Activated B cell treated with CpG ODN at 0.5 μM for 24 hours (primary cell): ENCODE data around the gene CAND1. TPM values are rescaled to one million over a fixed set of nuclear protein-coding genes. Genes with fewer than 3 reads are reported as not detected.

Source experiments
- ATAC-seq: fragments of 200-7000 bp; cut with Tn5 transposase; one replicate; pipeline ENCODE4 v1.10.0; 2021; ENCODE audit warnings: low read depth, mild to moderate bottlenecking, moderate library complexity
- CTCF ChIA-PET: fragments of 350-600 bp; sonication (Branson Sonifier 250); formaldehyde crosslinking; loops from one replicate; lab custom pipeline; 2021; ENCODE audit warnings: antibody characterized with exemption; lab: Charles Lee
- POLR2A ChIA-PET: fragments of 350-600 bp; sonication (Branson Sonifier 250); formaldehyde crosslinking; loops from one replicate; lab custom pipeline; 2021; ENCODE audit warnings: antibody characterized with exemption; lab: Charles Lee
- DNase-seq: peaks from one replicate; pipeline ENCODE4 v3.0.0; 2022
- H3K27ac Mint-ChIP-seq: one replicate; pipeline ENCODE4 v1.8.0; 2020; ENCODE audit warnings: mixed read lengths
- H3K27me3 Mint-ChIP-seq: one replicate; pipeline ENCODE4 v1.8.0; 2021; ENCODE audit warnings: mixed read lengths
- H3K36me3 Mint-ChIP-seq: one replicate; pipeline ENCODE4 v1.8.0; 2021; ENCODE audit warnings: low read depth, mixed read lengths
- H3K4me1 Mint-ChIP-seq: one replicate; pipeline ENCODE4 v1.8.0; 2021; ENCODE audit warnings: mixed read lengths
- H3K4me3 Mint-ChIP-seq: one replicate; pipeline ENCODE4 v1.8.0; 2020; ENCODE audit warnings: mild to moderate bottlenecking, mixed read lengths
- H3K9me3 Mint-ChIP-seq: one replicate; pipeline ENCODE4 v1.8.0; 2020; ENCODE audit warnings: mixed read lengths
- intact Hi-C: fragments of 100-400 bp; cut with micrococcal nuclease; formaldehyde crosslinking; loops from one replicate; pipeline ENCODE4 v1.15.1; 2024
- total RNA-seq: library from RNA; stranded (reverse); gene quantifications from 2 replicates; pipeline ENCODE4 v1.2.3, GENCODE V29; 2022
- TF ChIP-seq, protein P1 (sequence below): fragments of 200-600 bp; IDR thresholded peaks from one replicate; pipeline ENCODE4 v1.8.0; 2022; ENCODE audit warnings: antibody characterized with exemption, mild to moderate bottlenecking

CAND1 gene
- total RNA-seq, 1 donor from 2014 or later: 123 TPM

DNA sequence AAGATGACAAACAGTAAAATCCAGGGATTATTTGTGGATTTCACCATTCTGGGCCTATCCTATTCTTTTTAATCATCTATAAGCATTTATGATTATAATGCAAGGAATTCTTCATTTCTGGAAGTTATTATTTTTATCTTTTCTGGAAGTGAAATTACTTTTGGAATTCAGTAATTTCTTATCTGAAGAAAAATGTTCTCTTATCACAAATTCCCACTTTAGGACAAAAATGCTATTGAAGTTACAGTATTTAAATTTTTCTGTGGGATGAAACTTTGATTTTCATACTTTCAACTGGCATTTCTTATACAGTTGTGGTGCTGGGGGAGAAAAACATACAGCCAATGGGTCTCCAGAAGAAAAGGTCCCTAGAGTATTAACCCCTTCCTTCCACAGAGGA lies 96.0 kb downstream of the CAND1 start:
- ChIA-PET POLR2A (no interaction called here), CTCF (interaction anchor here (0.9 kb wide), 1 partner anchor 9 kb away, joined by 3 read pairs; no protein-coding TSS in a partner anchor)
- no peaks in the 10 kb centered on the region for H3K36me3 Mint-ChIP-seq
- intact Hi-C loops: no loop called here
- ATAC-seq (no peak), DNase-seq (no peak)
- no peak overlapping the region for H3K27ac Mint-ChIP-seq
- TF ChIP-seq, protein P1, sequence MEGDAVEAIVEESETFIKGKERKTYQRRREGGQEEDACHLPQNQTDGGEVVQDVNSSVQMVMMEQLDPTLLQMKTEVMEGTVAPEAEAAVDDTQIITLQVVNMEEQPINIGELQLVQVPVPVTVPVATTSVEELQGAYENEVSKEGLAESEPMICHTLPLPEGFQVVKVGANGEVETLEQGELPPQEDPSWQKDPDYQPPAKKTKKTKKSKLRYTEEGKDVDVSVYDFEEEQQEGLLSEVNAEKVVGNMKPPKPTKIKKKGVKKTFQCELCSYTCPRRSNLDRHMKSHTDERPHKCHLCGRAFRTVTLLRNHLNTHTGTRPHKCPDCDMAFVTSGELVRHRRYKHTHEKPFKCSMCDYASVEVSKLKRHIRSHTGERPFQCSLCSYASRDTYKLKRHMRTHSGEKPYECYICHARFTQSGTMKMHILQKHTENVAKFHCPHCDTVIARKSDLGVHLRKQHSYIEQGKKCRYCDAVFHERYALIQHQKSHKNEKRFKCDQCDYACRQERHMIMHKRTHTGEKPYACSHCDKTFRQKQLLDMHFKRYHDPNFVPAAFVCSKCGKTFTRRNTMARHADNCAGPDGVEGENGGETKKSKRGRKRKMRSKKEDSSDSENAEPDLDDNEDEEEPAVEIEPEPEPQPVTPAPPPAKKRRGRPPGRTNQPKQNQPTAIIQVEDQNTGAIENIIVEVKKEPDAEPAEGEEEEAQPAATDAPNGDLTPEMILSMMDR: no peak
- H3K4me1 Mint-ChIP-seq: no peaks in the 10 kb centered on the region
- H3K9me3 Mint-ChIP-seq: peaks cover 5% of the 10 kb centered on the region
- H3K27me3 Mint-ChIP-seq: no peaks in the 10 kb centered on the region
- H3K4me3 Mint-ChIP-seq: no peak overlapping the region

DNA sequence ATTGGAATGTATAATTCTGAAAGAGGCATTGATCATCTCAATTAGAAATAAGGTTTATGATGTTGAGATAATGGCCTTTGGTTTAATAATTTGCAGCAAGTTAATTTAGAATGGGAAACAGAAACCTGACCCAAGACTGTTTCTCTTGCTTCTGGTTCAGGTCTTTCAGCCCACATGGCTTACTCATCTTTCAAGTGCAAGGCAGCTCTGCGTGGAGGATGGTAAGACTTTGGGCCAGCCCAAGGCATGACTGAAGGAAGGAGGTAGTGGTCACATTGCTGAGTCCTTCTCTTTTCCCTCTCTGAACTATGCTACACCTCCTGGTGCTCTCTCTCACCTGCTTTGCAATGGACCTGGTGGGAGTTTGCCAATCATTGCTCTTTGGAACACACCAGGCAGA lies 98.7 kb downstream of the CAND1 start:
- Mint-ChIP-seq H3K9me3 (peaks cover 2% of the 10 kb centered on the region), H3K4me3 (no peak overlapping the region), H3K36me3 (no peaks in the 10 kb centered on the region), H3K27ac (no peak overlapping the region), H3K4me1 (no peaks in the 10 kb centered on the region), H3K27me3 (no peaks in the 10 kb centered on the region)
- DNase-seq (no peak), ATAC-seq (no peak)
- POLR2A ChIA-PET: no interaction called here
- CTCF ChIA-PET: no interaction called here
- TF ChIP-seq, protein P1: no peak
- intact Hi-C loops: no loop called here
